A673 (cell line): ENCODE data around the gene ACSM2A. TPM values are rescaled to one million over a fixed set of nuclear protein-coding genes. Genes with fewer than 3 reads are reported as not detected.

Experiments
- BruUV-seq: library from RNA; stranded (reverse); fragments of 400-500 nt; replicated peaks from 2 replicates; lab custom pipeline; 2021; lab: Mats Ljungman, UMichigan
- CTCF ChIA-PET: fragments of 300-600 bp; sonication (Branson Sonifier 250); formaldehyde crosslinking; loops from one replicate; lab custom pipeline; 2022; ENCODE audit warnings: antibody characterized with exemption; lab: Charles Lee
- POLR2A ChIA-PET: fragments of 300-600 bp; sonication (Branson Sonifier 250); formaldehyde crosslinking; loops from one replicate; lab custom pipeline; 2022; ENCODE audit warnings: antibody characterized with exemption; ENCODE audit not compliant: low non-redundant PET; lab: Charles Lee
- DNase-seq: peaks from one replicate; pipeline ENCODE4 v3.0.0-alpha.2; 2015; ENCODE audit warnings: low spot score
- H3K27ac ChIP-seq: fragments of 200-600 bp; sonication (generic); 2 replicates; pipeline ENCODE4 v1.5.1; 2016; ENCODE audit warnings: mixed run types, low read depth, mild to moderate bottlenecking, mixed read lengths, antibody characterized with exemption, low read length; ENCODE audit not compliant: poor library complexity, severe bottlenecking
- H3K27me3 ChIP-seq: fragments of 200-600 bp; sonication (generic); replicated peaks from 2 replicates; pipeline ENCODE4 v1.6.1; 2017; ENCODE audit warnings: mixed run types, low read depth, mild to moderate bottlenecking, mixed read lengths, antibody characterized with exemption, low read length; ENCODE audit not compliant: insufficient read depth, poor library complexity
- H3K36me3 ChIP-seq: fragments of 200-600 bp; sonication (generic); 2 replicates; pipeline ENCODE4 v1.6.1; 2016; ENCODE audit warnings: mixed run types, mild to moderate bottlenecking, mixed read lengths, antibody characterized with exemption, low read length; ENCODE audit not compliant: insufficient read depth, poor library complexity, severe bottlenecking
- H3K4me1 ChIP-seq: fragments of 200-600 bp; sonication (generic); 2 replicates; pipeline ENCODE4 v1.6.1; 2017; ENCODE audit warnings: mixed run types, mild to moderate bottlenecking, mixed read lengths, antibody characterized with exemption, low read length; ENCODE audit not compliant: insufficient read depth, poor library complexity, severe bottlenecking
- H3K4me3 ChIP-seq: fragments of 200-600 bp; sonication (generic); 2 replicates; pipeline ENCODE4 v1.5.1; 2016; ENCODE audit warnings: low read depth, mixed run types, mild to moderate bottlenecking, mixed read lengths, low read length; ENCODE audit not compliant: poor library complexity, severe bottlenecking
- H3K9me3 ChIP-seq: fragments of 200-600 bp; sonication (generic); 2 replicates; pipeline ENCODE4 v1.6.1; 2016; ENCODE audit warnings: mixed run types, low read depth, mild to moderate bottlenecking, mixed read lengths, antibody characterized with exemption, low read length; ENCODE audit not compliant: poor library complexity, severe bottlenecking
- EZH2 ChIP-seq: fragments of 200-600 bp; sonication (generic); IDR thresholded peaks from 2 replicates; pipeline ENCODE4 v1.6.1; 2017; ENCODE audit warnings: borderline replicate concordance, low read depth, mild to moderate bottlenecking, mixed read lengths, antibody characterized with exemption, low read length; ENCODE audit not compliant: poor library complexity, severe bottlenecking
- intact Hi-C: fragments of 100-400 bp; cut with micrococcal nuclease; formaldehyde crosslinking; loops from one replicate; pipeline ENCODE4 v1.10.0; 2022; ENCODE audit not compliant: unreplicated experiment
- total RNA-seq: library from RNA; stranded (reverse); gene quantifications from 2 replicates; pipeline ENCODE4 v1.2.3, GENCODE V29; 2021
- TF ChIP-seq, protein P1 (sequence below): fragments of 300-800, 200-600 bp; sonication (generic); conservative IDR thresholded peaks from 2 replicates; pipeline ENCODE4 v1.5.1; 2017; ENCODE audit warnings: low read depth, mild to moderate bottlenecking, antibody characterized with exemption, low read length, moderate library complexity, mixed read lengths

Gene ACSM2A
- total RNA-seq, 1 experiment from 2014 or later, result not detected

DNA sequence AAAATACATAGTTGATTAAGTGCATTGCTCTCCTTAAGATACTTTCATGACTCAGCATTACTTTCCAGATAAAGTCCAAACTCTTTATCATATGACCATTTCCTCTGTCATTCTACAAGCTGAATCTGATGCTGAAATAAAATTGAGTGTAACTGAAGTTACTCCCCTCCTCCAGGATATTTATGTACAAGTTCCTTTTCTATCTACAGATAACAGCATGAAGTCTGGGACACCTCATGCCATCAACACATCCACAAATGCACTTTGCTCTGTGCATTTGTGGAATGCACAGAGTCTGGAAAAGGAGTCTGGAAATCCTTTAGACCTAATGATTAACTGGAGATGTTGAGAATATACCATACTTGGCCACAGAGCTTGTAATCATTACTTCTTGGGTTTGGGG, 64.4 kb downstream of the ACSM2A start:
- ChIA-PET POLR2A (no interaction called here), CTCF (no interaction called here)
- no peaks in the 10 kb centered on the region for H3K9me3 ChIP-seq
- no peaks in the 10 kb centered on the region for H3K4me1 ChIP-seq
- H3K36me3 ChIP-seq, result no peaks in the 10 kb centered on the region
- TF ChIP-seq, protein P1, sequence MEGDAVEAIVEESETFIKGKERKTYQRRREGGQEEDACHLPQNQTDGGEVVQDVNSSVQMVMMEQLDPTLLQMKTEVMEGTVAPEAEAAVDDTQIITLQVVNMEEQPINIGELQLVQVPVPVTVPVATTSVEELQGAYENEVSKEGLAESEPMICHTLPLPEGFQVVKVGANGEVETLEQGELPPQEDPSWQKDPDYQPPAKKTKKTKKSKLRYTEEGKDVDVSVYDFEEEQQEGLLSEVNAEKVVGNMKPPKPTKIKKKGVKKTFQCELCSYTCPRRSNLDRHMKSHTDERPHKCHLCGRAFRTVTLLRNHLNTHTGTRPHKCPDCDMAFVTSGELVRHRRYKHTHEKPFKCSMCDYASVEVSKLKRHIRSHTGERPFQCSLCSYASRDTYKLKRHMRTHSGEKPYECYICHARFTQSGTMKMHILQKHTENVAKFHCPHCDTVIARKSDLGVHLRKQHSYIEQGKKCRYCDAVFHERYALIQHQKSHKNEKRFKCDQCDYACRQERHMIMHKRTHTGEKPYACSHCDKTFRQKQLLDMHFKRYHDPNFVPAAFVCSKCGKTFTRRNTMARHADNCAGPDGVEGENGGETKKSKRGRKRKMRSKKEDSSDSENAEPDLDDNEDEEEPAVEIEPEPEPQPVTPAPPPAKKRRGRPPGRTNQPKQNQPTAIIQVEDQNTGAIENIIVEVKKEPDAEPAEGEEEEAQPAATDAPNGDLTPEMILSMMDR, result no peak
- no peak for TF ChIP-seq EZH2
- H3K27me3 ChIP-seq, result no peaks in the 10 kb centered on the region
- no peak overlapping the region for H3K4me3 ChIP-seq
- BruUV-seq, result no TSS peak
- no peak for DNase-seq
- no peak overlapping the region for H3K27ac ChIP-seq
- intact Hi-C loops, result no loop called here

DNA sequence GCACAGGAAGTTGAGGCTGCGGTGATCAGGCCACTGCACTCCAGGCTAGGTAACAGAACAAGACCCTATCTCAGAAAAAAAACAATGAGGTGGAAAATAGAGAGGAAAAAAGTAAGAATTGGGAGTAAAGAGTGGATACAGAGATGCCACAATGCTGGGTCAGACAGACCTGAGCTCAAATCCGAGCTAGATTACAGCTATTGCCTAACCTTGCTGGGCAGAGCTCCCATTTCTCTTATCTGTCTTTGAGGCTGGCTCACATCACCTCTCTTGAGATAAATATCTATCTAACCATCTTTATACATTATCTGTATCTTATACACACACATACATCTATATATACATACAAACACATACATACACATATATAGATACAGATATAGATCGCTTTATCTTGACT, 65.8 kb downstream of the ACSM2A start:
- CTCF ChIA-PET, result no interaction called here

GRCh38 chr16:20519231-20519630, 67.9 kb downstream of the ACSM2A start:
- H3K27me3 ChIP-seq, result no peaks in the 10 kb centered on the region
- no peak for DNase-seq
- BruUV-seq, result no TSS peak
- no peaks in the 10 kb centered on the region for H3K4me1 ChIP-seq
- intact Hi-C loops, result no loop called here
- no peaks in the 10 kb centered on the region for H3K9me3 ChIP-seq
- TF ChIP-seq, protein P1, result no peak
- TF ChIP-seq EZH2, result no peak
- H3K27ac ChIP-seq, result no peak overlapping the region
- POLR2A ChIA-PET, result no interaction called here
- H3K4me3 ChIP-seq, result no peak overlapping the region
- no peaks in the 10 kb centered on the region for H3K36me3 ChIP-seq
- CTCF ChIA-PET, result interaction anchor here (0.7 kb wide), 1 partner anchor 346 kb away, joined by 3 read pairs; no protein-coding TSS in a partner anchor

More for the DNA sequence above, 65.8 kb downstream of the ACSM2A start:
- Histone ChIP-seq H3K4me1 (no peaks in the 10 kb centered on the region), H3K9me3 (no peaks in the 10 kb centered on the region), H3K27ac (no peak overlapping the region), H3K27me3 (no peaks in the 10 kb centered on the region), H3K4me3 (no peak overlapping the region), H3K36me3 (no peaks in the 10 kb centered on the region)
- TF ChIP-seq, protein P1, result no peak
- no peak for TF ChIP-seq EZH2
- intact Hi-C loops, result no loop called here
- no TSS peak for BruUV-seq
- no peak for DNase-seq
- POLR2A ChIA-PET, result no interaction called here
